Panc1 (cell line): ENCODE measurements around the gene CSF1. TPM values are rescaled to one million over a fixed set of nuclear protein-coding genes. Genes with fewer than 3 reads are reported as not detected.

ENCODE experiments used
- ATAC-seq: fragments of 200-7000 bp; cut with Tn5 transposase; 2 replicates; pipeline ENCODE4 v1.9.1; 2020; ENCODE audit warnings: mild to moderate bottlenecking, moderate library complexity
- BruUV-seq: library from RNA; stranded (reverse); fragments of 400-500 nt; replicated peaks from 2 replicates; lab custom pipeline; 2021; lab: Mats Ljungman, UMichigan
- CTCF ChIA-PET: fragments of 300-600 bp; sonication (Branson Sonifier 250); formaldehyde crosslinking; loops from one replicate; lab custom pipeline; 2022; ENCODE audit warnings: antibody characterized with exemption; lab: Charles Lee
- POLR2A ChIA-PET: fragments of 300-600 bp; sonication (Branson Sonifier 250); formaldehyde crosslinking; loops from one replicate; lab custom pipeline; 2022; ENCODE audit warnings: antibody characterized with exemption; lab: Charles Lee
- DNase-seq: peaks from one replicate; pipeline ENCODE4 v3.0.0-alpha.2; 2010; ENCODE audit warnings: low read depth, low spot score
- H3K27ac ChIP-seq: 2 replicates; pipeline ENCODE4 v1.5.1; 2011; ENCODE audit warnings: mild to moderate bottlenecking, low read length, inconsistent platforms
- H3K27me3 ChIP-seq: fragments of 200-500 bp; sonication (Bioruptor generic); 2 replicates; pipeline ENCODE4 v1.6.0; 2014; ENCODE audit warnings: low read length, inconsistent platforms; ENCODE audit not compliant: control insufficient read depth, insufficient read depth
- H3K36me3 ChIP-seq: fragments of 200-500 bp; sonication (Bioruptor generic); 2 replicates; pipeline ENCODE4 v1.5.1; 2014; ENCODE audit warnings: inconsistent platforms, mild to moderate bottlenecking, low read length, moderate library complexity; ENCODE audit not compliant: control insufficient read depth, insufficient read depth
- H3K4me1 ChIP-seq: 2 replicates; pipeline ENCODE4 v1.5.1; 2011; ENCODE audit warnings: inconsistent platforms, mild to moderate bottlenecking, low read length, moderate library complexity; ENCODE audit not compliant: control insufficient read depth, insufficient read depth
- H3K4me3 ChIP-seq, 2 experiments: 2 replicates each; pipeline ENCODE4 v1.5.1; 2011 to 2012; ENCODE audit warnings: low read depth in 2 of 2, low read length in 2 of 2, mild to moderate bottlenecking in 2 of 2, inconsistent platforms in 1 of 2, moderate library complexity in 1 of 2
- H3K9me3 ChIP-seq: fragments of 200-500 bp; sonication (Bioruptor generic); 2 replicates; pipeline ENCODE4 v1.5.1; 2014; ENCODE audit warnings: low read depth, mild to moderate bottlenecking, inconsistent platforms, low read length, moderate library complexity; ENCODE audit not compliant: control insufficient read depth, insufficient read depth
- POLR2AphosphoS5 ChIP-seq: IDR thresholded peaks from 2 replicates; pipeline ENCODE4 v1.6.1; 2012; ENCODE audit warnings: mild to moderate bottlenecking, low read depth, low read length, moderate library complexity
- SIN3A ChIP-seq: IDR thresholded peaks from 2 replicates; pipeline ENCODE4 v1.6.1; 2012; ENCODE audit warnings: low read depth, mild to moderate bottlenecking, low read length, moderate library complexity, borderline replicate concordance; ENCODE audit not compliant: insufficient read depth
- TCF7L2 ChIP-seq: IDR thresholded peaks from 2 replicates; pipeline ENCODE4 v1.6.1; 2011; ENCODE audit warnings: mild to moderate bottlenecking, low read depth, low read length, inconsistent platforms
- in situ Hi-C: cut with HindIII; loops from 2 replicates; pipeline ENCODE4 v1.10.0; 2016; ENCODE audit warnings: low sequenced_read_pairs, low pct_unique_long_range_greater_than_20kb
- intact Hi-C: fragments of 100-400 bp; cut with micrococcal nuclease; formaldehyde crosslinking; loops from one replicate; pipeline ENCODE4 v1.10.0; 2022; ENCODE audit not compliant: unreplicated experiment
- total RNA-seq: library from RNA; stranded (reverse); gene quantifications from one replicate; pipeline ENCODE4 v1.2.1, GENCODE V29; 2021; ENCODE audit not compliant: unreplicated experiment
- TF ChIP-seq, protein P1 (sequence below), 2 experiments: IDR thresholded peaks; 2 replicates each; pipeline ENCODE4 v1.6.1; 2011 to 2012; ENCODE audit warnings: low read depth in 2 of 2, control low read depth in 1 of 2, low read length in 1 of 2, mild to moderate bottlenecking in 1 of 2, moderate library complexity in 1 of 2; ENCODE audit not compliant: insufficient read depth in 1 of 2
- TF ChIP-seq, protein P2 (sequence below): fragments of 450-650 bp; IDR thresholded peaks from 2 replicates; pipeline ENCODE4 v1.5.1; 2017; ENCODE audit warnings: mild to moderate bottlenecking

CSF1 gene
- total RNA-seq, 1 experiment from 2014 or later = 217 TPM

DNA sequence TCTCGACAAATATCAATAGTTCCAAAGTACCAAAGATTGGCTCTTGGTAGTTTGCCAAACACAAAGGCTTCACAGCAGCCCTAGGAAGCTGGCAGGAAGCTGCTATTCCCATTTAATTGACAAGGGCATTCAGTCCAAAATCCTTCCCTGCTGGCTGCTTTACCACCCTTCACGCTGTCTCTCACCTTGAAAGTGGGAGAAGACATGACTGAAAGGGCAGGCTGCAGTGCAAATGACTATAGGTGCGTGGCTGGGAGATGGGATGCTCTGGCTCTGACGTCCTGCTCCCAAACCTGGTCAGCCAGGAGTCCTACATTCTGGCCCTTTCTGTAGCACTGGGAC, 3.8 kb upstream of the CSF1 start:
- Histone ChIP-seq H3K9me3 (no peaks in the 10 kb centered on the region), H3K4me3 (no peak overlapping the region), H3K36me3 (no peaks in the 10 kb centered on the region), H3K27ac (peak overlapping the region; percentile 95; the same call in 1 of the 2 replicates), H3K4me1 (peaks cover 12% of the 10 kb centered on the region), H3K27me3 (no peaks in the 10 kb centered on the region)
- TF ChIP-seq SIN3A (no peak), TCF7L2 (no peak), POLR2AphosphoS5 (no peak)
- TF ChIP-seq, protein P1, sequence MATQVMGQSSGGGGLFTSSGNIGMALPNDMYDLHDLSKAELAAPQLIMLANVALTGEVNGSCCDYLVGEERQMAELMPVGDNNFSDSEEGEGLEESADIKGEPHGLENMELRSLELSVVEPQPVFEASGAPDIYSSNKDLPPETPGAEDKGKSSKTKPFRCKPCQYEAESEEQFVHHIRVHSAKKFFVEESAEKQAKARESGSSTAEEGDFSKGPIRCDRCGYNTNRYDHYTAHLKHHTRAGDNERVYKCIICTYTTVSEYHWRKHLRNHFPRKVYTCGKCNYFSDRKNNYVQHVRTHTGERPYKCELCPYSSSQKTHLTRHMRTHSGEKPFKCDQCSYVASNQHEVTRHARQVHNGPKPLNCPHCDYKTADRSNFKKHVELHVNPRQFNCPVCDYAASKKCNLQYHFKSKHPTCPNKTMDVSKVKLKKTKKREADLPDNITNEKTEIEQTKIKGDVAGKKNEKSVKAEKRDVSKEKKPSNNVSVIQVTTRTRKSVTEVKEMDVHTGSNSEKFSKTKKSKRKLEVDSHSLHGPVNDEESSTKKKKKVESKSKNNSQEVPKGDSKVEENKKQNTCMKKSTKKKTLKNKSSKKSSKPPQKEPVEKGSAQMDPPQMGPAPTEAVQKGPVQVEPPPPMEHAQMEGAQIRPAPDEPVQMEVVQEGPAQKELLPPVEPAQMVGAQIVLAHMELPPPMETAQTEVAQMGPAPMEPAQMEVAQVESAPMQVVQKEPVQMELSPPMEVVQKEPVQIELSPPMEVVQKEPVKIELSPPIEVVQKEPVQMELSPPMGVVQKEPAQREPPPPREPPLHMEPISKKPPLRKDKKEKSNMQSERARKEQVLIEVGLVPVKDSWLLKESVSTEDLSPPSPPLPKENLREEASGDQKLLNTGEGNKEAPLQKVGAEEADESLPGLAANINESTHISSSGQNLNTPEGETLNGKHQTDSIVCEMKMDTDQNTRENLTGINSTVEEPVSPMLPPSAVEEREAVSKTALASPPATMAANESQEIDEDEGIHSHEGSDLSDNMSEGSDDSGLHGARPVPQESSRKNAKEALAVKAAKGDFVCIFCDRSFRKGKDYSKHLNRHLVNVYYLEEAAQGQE (IDR thresholded peaks at IDR 0.05; ENCODE audit: insufficient read depth in 1 of 2, low read depth in 2 of 2, low read length in 1 of 2) = no peak
- TF ChIP-seq, protein P2, sequence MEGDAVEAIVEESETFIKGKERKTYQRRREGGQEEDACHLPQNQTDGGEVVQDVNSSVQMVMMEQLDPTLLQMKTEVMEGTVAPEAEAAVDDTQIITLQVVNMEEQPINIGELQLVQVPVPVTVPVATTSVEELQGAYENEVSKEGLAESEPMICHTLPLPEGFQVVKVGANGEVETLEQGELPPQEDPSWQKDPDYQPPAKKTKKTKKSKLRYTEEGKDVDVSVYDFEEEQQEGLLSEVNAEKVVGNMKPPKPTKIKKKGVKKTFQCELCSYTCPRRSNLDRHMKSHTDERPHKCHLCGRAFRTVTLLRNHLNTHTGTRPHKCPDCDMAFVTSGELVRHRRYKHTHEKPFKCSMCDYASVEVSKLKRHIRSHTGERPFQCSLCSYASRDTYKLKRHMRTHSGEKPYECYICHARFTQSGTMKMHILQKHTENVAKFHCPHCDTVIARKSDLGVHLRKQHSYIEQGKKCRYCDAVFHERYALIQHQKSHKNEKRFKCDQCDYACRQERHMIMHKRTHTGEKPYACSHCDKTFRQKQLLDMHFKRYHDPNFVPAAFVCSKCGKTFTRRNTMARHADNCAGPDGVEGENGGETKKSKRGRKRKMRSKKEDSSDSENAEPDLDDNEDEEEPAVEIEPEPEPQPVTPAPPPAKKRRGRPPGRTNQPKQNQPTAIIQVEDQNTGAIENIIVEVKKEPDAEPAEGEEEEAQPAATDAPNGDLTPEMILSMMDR = no peak
- in situ Hi-C loops = no loop called here
- no peak for DNase-seq
- no TSS peak for BruUV-seq
- ChIA-PET POLR2A (no interaction called here), CTCF (no interaction called here)
- intact Hi-C loops = no loop called here
- no peak for ATAC-seq

DNA sequence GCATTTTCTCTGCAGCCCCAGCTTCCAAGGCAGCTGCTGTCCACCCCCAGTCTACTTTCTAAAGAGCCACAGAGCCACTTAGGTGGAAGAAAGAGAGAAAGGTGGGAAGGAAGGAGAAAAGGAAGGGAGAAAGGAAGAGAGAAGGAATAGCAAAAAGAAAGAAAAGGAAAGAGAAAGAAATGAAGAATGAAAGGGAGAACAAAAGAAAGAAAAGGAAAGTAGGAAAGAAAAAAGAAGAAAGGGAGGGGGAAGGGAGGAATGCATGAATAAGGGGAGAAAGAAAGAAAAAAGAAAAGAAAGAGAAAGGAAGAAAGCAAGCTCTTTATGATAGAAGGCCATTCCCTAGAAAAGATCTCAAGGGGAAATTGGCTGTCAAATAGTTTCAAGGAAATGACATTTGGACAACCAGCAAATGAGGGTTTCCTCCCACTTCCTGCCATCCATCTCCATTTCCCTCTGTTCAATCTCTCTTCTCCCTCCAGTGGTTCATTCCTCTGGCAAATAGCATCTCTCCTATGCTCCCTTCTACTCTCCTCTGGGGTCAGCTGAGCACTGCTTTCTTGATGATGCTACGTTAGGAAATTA, 3.4 kb upstream of the CSF1 start:
- Histone ChIP-seq H3K4me1 (peaks cover 12% of the 10 kb centered on the region), H3K27me3 (no peaks in the 10 kb centered on the region), H3K9me3 (no peaks in the 10 kb centered on the region), H3K36me3 (no peaks in the 10 kb centered on the region), H3K4me3 (no peak overlapping the region), H3K27ac (peak overlapping the region; percentile 95)
- ChIA-PET POLR2A (no interaction called here), CTCF (no interaction called here)
- intact Hi-C loops = no loop called here
- no peak for DNase-seq
- TF ChIP-seq SIN3A (no peak), TCF7L2 (no peak), POLR2AphosphoS5 (no peak)
- TF ChIP-seq, protein P2 = no peak
- TF ChIP-seq, protein P1 (IDR thresholded peaks at IDR 0.05; ENCODE audit: insufficient read depth in 1 of 2, low read depth in 2 of 2, low read length in 1 of 2) = no peak
- no TSS peak for BruUV-seq
- no peak for ATAC-seq
- in situ Hi-C loops = no loop called here
